HepG2 (cell line): ENCODE data around the gene MCMBP.

Experiments
- BCL3 ChIP-seq: sonication (generic); formaldehyde crosslinking; IDR thresholded peaks from 2 replicates; pipeline ENCODE4 v1.5.1; 2020; ENCODE audit warnings: mild to moderate bottlenecking, missing genetic modification reagents, moderate library complexity
- CTCF ChIP-seq: sonication (generic); formaldehyde crosslinking; IDR thresholded peaks from 2 replicates; pipeline ENCODE4 v1.5.0; 2020; ENCODE audit warnings: mild to moderate bottlenecking, missing genetic modification reagents, moderate library complexity
- MXI1 ChIP-seq: IDR thresholded peaks from 3 replicates; pipeline ENCODE4 v1.6.1; 2012; ENCODE audit warnings: low read depth, low read length, inconsistent platforms, borderline replicate concordance
- NR3C1 ChIP-seq: sonication (generic); formaldehyde crosslinking; IDR thresholded peaks from 2 replicates; pipeline ENCODE4 v1.4.0; 2020; ENCODE audit warnings: missing genetic modification reagents

- TF ChIP-seq MXI1 (no peak), CTCF (CRISPR knock-in tag) (no peak), BCL3 (CRISPR knock-in tag) (no peak), NR3C1 (CRISPR knock-in tag) (no peak)
Measured at GRCh38 chr10:119910689-119911088, 38.0 kb upstream of the MCMBP start.
